Measurements from ENCODE around the gene ERCC1. TPM values are rescaled to one million over a fixed set of nuclear protein-coding genes. Genes with fewer than 3 reads are reported as not detected.

Gene ERCC1
- total RNA-seq, 1 donor from 2014 or later: 77.9 TPM

DNA sequence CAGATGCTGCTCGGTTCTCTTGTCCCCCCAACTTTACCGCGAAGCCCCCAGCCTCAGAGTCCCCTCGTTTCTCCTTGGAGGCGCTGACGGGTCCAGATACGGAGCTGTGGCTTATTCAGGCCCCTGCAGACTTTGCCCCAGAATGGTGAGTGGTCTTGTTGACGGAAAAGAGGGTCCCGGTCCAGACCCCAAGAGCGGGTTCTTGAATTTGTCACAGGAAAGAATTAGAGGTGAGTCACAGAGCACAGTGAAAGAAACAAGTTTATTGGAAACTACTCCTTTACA, 16.7 kb downstream of the ERCC1 start:
- no peak for DNase-seq (ENCODE audit: low spot score)
- TF ChIP-seq, protein P1, sequence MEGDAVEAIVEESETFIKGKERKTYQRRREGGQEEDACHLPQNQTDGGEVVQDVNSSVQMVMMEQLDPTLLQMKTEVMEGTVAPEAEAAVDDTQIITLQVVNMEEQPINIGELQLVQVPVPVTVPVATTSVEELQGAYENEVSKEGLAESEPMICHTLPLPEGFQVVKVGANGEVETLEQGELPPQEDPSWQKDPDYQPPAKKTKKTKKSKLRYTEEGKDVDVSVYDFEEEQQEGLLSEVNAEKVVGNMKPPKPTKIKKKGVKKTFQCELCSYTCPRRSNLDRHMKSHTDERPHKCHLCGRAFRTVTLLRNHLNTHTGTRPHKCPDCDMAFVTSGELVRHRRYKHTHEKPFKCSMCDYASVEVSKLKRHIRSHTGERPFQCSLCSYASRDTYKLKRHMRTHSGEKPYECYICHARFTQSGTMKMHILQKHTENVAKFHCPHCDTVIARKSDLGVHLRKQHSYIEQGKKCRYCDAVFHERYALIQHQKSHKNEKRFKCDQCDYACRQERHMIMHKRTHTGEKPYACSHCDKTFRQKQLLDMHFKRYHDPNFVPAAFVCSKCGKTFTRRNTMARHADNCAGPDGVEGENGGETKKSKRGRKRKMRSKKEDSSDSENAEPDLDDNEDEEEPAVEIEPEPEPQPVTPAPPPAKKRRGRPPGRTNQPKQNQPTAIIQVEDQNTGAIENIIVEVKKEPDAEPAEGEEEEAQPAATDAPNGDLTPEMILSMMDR (IDR thresholded peaks at IDR 0.05): no peak
- Mint-ChIP-seq H3K4me1 (ENCODE audit: low read depth) (peaks cover 39% of the 10 kb centered on the region), H3K9me3 (ENCODE audit: low read depth) (no peaks in the 10 kb centered on the region), H3K27ac (ENCODE audit: unreplicated experiment) (peak overlapping the region; percentile 98), H3K27me3 (ENCODE audit: low read depth) (no peaks in the 10 kb centered on the region), H3K36me3 (ENCODE audit: low read depth) (peaks cover 3% of the 10 kb centered on the region), H3K4me3 (ENCODE audit: unreplicated experiment) (peak overlapping the region; percentile 95)

- H3K36me3 Mint-ChIP-seq (ENCODE audit: low read depth): peaks cover 3% of the 10 kb centered on the region
- no peaks in the 10 kb centered on the region for H3K27me3 Mint-ChIP-seq (ENCODE audit: low read depth)
- peak within 1 kb of the TSS; percentile 98 for H3K27ac Mint-ChIP-seq (ENCODE audit: unreplicated experiment)
- no peak for DNase-seq (ENCODE audit: low spot score)
- H3K4me3 Mint-ChIP-seq (ENCODE audit: unreplicated experiment): peak within 1 kb of the TSS; percentile 95
- no peaks in the 10 kb centered on the region for H3K9me3 Mint-ChIP-seq (ENCODE audit: low read depth)
- H3K4me1 Mint-ChIP-seq (ENCODE audit: low read depth): peaks cover 44% of the 10 kb centered on the region
- TF ChIP-seq, protein P1 (IDR thresholded peaks at IDR 0.05): no peak
Measured at GRCh38 chr19:45406226-45407090, 17.3 kb downstream of the ERCC1 start, which contains the start of gene POLR1G. POLR1G (plus strand) TSS chr19:45406644; CDS start chr19:45406697, 53 bp downstream.

- peak; percentile 96 for DNase-seq (ENCODE audit: low spot score)
- TF ChIP-seq, protein P1 (IDR thresholded peaks at IDR 0.05): no peak
- Mint-ChIP-seq H3K27me3 (ENCODE audit: low read depth) (no peaks in the 10 kb centered on the region), H3K4me3 (ENCODE audit: unreplicated experiment) (peak overlapping the region; percentile 95), H3K27ac (ENCODE audit: unreplicated experiment) (peak overlapping the region; percentile 98), H3K9me3 (ENCODE audit: low read depth) (no peaks in the 10 kb centered on the region), H3K36me3 (ENCODE audit: low read depth) (peaks cover 3% of the 10 kb centered on the region), H3K4me1 (ENCODE audit: low read depth) (peaks cover 44% of the 10 kb centered on the region)
Measured at GRCh38 chr19:45405435-45406225, 18.1 kb downstream of the ERCC1 start.

DNA sequence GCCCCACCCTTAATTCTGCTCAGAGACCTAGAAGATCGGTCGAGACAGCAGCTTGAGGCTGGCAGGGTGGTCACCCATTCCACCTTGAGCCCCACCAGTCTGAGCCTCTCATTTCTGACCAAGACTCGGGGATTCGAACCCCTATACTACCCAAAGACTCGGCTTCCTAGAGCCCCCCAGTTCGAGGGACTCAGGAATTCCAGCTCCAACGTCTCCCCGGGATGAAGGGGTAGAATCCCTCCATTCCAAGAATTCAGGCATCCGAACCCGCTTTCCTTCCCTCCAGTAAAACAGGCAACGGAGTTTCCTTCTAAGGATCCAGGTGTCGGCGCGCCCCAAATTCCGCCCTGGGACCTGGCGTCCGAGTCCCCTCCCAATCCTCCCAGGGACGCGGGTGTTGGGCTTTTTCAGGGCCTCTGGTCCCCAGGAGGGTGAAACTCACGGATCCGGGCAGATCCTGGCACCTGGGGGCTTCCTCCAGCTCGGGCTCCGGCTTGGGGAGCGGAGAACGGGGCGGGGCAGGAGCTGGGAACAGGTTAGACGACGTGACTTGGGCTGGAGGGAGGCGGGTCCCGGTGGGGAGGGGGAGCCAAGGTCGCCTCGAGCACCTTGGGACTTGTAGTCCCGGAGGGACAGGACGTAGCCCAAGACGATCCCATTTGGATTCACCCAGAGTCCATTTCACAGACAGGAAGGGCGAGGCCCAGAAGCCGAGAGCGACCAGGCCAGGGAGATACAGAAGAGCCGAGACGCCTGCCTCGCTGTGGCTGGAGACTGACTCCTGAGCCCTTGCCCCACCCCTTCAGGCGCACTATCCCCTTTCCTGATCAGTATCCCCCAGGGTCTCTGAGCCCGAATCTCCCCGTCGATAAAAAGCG, 18.9 kb downstream of the ERCC1 start, which contains the start of gene PPP1R13L:
PPP1R13L (minus strand) TSS at position 513 of the 878 bp plus-strand sequence. CDS start 6,751 bp downstream, outside the sequence.
- Mint-ChIP-seq H3K36me3 (ENCODE audit: low read depth) (peaks cover 5% of the 10 kb centered on the region), H3K4me1 (ENCODE audit: low read depth) (peaks cover 48% of the 10 kb centered on the region), H3K4me3 (ENCODE audit: unreplicated experiment) (peak within 1 kb of the TSS; percentile 95), H3K27me3 (ENCODE audit: low read depth) (no peaks in the 10 kb centered on the region), H3K9me3 (ENCODE audit: low read depth) (no peaks in the 10 kb centered on the region), H3K27ac (ENCODE audit: unreplicated experiment) (peak within 1 kb of the TSS; percentile 98)
- TF ChIP-seq, protein P1 (IDR thresholded peaks at IDR 0.05): no peak
- peak; percentile 96 for DNase-seq (ENCODE audit: low spot score)

All from chondrocyte (in vitro differentiated cells).